Measurements from ENCODE around the gene RRP15.

DNA sequence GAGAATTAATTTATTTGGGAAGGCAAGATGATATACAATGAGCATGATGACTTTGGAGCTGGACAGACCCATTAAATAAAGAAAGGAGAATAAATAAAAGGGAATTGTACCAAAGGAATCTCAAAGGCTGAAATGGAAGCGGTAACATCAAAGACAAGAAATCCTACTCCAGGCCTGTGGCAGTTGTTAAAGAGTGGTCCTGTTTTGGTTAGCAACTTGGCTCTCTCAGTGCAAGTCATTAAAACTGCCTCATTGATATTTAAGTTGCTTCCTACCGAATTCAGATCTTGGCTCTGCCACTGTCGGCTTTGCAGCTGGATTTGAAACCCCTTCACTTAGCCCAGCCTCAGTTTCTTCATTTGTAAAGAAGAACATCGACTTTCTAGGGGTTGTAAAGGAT lies 70.2 kb downstream of the RRP15 start:
- TF ChIP-seq, protein P1, sequence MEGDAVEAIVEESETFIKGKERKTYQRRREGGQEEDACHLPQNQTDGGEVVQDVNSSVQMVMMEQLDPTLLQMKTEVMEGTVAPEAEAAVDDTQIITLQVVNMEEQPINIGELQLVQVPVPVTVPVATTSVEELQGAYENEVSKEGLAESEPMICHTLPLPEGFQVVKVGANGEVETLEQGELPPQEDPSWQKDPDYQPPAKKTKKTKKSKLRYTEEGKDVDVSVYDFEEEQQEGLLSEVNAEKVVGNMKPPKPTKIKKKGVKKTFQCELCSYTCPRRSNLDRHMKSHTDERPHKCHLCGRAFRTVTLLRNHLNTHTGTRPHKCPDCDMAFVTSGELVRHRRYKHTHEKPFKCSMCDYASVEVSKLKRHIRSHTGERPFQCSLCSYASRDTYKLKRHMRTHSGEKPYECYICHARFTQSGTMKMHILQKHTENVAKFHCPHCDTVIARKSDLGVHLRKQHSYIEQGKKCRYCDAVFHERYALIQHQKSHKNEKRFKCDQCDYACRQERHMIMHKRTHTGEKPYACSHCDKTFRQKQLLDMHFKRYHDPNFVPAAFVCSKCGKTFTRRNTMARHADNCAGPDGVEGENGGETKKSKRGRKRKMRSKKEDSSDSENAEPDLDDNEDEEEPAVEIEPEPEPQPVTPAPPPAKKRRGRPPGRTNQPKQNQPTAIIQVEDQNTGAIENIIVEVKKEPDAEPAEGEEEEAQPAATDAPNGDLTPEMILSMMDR (IDR thresholded peaks at IDR 0.05; ENCODE audit: low read length) = no peak
- no peak for TF ChIP-seq EZH2 (IDR thresholded peaks at IDR 0.05; ENCODE audit: borderline replicate concordance, low read length)
